Measurements from ENCODE around the gene DSP.

DSP gene

GRCh38 chr6:7629321-7629720 lies 87.8 kb downstream of the DSP start:
- no peaks in the 10 kb centered on the region for H3F3A ChIP-seq (ENCODE audit: insufficient read depth, low read length)
- peaks cover 7% of the 10 kb centered on the region; the same call in 1 of the 2 replicates for H3K27me3 ChIP-seq (ENCODE audit: insufficient read depth, low read length)
- no peak overlapping the region for H3K4me3 ChIP-seq (ENCODE audit: low read depth, low read length, poor library complexity, severe bottlenecking)
- H3K9me3 ChIP-seq (ENCODE audit: low read length) = no peaks in the 10 kb centered on the region
- TF ChIP-seq EZH2 (IDR thresholded peaks at IDR 0.05; ENCODE audit: borderline replicate concordance, low read length) = no peak
- TF ChIP-seq, protein P1, sequence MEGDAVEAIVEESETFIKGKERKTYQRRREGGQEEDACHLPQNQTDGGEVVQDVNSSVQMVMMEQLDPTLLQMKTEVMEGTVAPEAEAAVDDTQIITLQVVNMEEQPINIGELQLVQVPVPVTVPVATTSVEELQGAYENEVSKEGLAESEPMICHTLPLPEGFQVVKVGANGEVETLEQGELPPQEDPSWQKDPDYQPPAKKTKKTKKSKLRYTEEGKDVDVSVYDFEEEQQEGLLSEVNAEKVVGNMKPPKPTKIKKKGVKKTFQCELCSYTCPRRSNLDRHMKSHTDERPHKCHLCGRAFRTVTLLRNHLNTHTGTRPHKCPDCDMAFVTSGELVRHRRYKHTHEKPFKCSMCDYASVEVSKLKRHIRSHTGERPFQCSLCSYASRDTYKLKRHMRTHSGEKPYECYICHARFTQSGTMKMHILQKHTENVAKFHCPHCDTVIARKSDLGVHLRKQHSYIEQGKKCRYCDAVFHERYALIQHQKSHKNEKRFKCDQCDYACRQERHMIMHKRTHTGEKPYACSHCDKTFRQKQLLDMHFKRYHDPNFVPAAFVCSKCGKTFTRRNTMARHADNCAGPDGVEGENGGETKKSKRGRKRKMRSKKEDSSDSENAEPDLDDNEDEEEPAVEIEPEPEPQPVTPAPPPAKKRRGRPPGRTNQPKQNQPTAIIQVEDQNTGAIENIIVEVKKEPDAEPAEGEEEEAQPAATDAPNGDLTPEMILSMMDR (IDR thresholded peaks at IDR 0.05; ENCODE audit: low read length) = no peak
- H4K20me1 ChIP-seq (ENCODE audit: insufficient read depth, low read length) = no peaks in the 10 kb centered on the region
- H3K27ac ChIP-seq (ENCODE audit: low read depth, low read length, poor library complexity, severe bottlenecking) = no peak overlapping the region
- no peak overlapping the region for H2AFZ ChIP-seq (ENCODE audit: low read length)
- H3K4me2 ChIP-seq (ENCODE audit: low read length) = no peak overlapping the region
- H3K9ac ChIP-seq (ENCODE audit: low read length) = no peak overlapping the region
- H3K9me2 ChIP-seq (ENCODE audit: low read depth, low read length) = no peaks in the 10 kb centered on the region
- H3K36me3 ChIP-seq (ENCODE audit: insufficient read depth, low read length) = no peaks in the 10 kb centered on the region
- no peaks in the 10 kb centered on the region for H3K79me2 ChIP-seq (ENCODE audit: insufficient read depth, low read length)
- H3K4me1 ChIP-seq (ENCODE audit: insufficient read depth, low read length, severe bottlenecking) = no peaks in the 10 kb centered on the region

DNA sequence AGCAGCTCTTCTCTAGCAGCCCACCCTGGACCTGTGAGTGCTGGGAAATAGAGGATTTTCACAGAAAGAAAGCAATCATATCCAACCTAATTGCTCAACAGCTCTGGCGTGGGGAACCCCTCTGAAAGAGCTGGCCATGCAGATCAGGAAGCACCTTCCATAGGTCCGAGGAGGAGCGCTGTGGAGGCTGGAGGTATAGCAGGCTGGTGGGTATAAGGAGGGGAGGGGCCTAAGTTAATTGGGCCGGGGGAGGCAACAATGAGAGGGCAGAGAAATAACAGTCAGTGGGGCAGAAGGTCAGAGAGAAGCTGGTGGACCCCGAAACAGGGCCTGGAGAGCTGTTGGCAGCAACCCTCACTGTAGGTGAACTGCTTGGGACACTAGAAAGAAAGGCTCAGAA lies 89.3 kb downstream of the DSP start:
- TF ChIP-seq EZH2 (IDR thresholded peaks at IDR 0.05; ENCODE audit: borderline replicate concordance, low read length) = no peak
- TF ChIP-seq, protein P1 (IDR thresholded peaks at IDR 0.05; ENCODE audit: low read length) = no peak
- Histone ChIP-seq H4K20me1 (ENCODE audit: insufficient read depth, low read length) (no peaks in the 10 kb centered on the region), H3K36me3 (ENCODE audit: insufficient read depth, low read length) (no peaks in the 10 kb centered on the region), H3K4me3 (ENCODE audit: low read depth, low read length, poor library complexity, severe bottlenecking) (no peak overlapping the region), H3K9me2 (ENCODE audit: low read depth, low read length) (no peaks in the 10 kb centered on the region), H3K4me1 (ENCODE audit: insufficient read depth, low read length, severe bottlenecking) (no peaks in the 10 kb centered on the region), H2AFZ (ENCODE audit: low read length) (no peak overlapping the region), H3K27me3 (ENCODE audit: insufficient read depth, low read length) (peaks cover 4% of the 10 kb centered on the region; the same call in 1 of the 2 replicates), H3K9ac (ENCODE audit: low read length) (no peak overlapping the region), H3F3A (ENCODE audit: insufficient read depth, low read length) (no peaks in the 10 kb centered on the region), H3K9me3 (ENCODE audit: low read length) (no peaks in the 10 kb centered on the region), H3K4me2 (ENCODE audit: low read length) (no peak overlapping the region), H3K79me2 (ENCODE audit: insufficient read depth, low read length) (no peaks in the 10 kb centered on the region), H3K27ac (ENCODE audit: low read depth, low read length, poor library complexity, severe bottlenecking) (no peak overlapping the region)

DNA sequence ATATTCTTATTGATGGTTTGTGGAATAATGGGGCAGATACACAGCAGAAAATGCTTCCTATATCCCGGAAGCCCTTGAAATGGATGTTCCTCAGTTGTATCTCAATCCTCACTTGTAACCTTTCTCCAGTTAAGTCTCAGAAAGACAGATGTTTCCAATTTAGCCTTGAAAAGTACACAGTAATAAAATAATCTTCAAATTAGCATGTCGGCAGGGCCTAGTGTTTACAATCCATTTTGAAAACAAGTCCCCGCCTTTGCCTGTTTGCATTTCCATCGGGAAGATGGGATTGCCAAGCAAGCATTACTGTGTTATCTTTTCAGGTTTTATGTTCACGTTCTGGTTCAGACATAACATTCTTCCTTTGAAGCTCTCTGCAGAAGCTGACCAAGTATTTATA lies 90.0 kb downstream of the DSP start:
- H2AFZ ChIP-seq (ENCODE audit: low read length) = no peak overlapping the region
- H4K20me1 ChIP-seq (ENCODE audit: insufficient read depth, low read length) = no peaks in the 10 kb centered on the region
- H3K79me2 ChIP-seq (ENCODE audit: insufficient read depth, low read length) = no peaks in the 10 kb centered on the region
- no peak overlapping the region for H3K27ac ChIP-seq (ENCODE audit: low read depth, low read length, poor library complexity, severe bottlenecking)
- H3K9me2 ChIP-seq (ENCODE audit: low read depth, low read length) = no peaks in the 10 kb centered on the region
- H3K4me3 ChIP-seq (ENCODE audit: low read depth, low read length, poor library complexity, severe bottlenecking) = no peak overlapping the region
- TF ChIP-seq, protein P1 (IDR thresholded peaks at IDR 0.05; ENCODE audit: low read length) = no peak
- TF ChIP-seq EZH2 (IDR thresholded peaks at IDR 0.05; ENCODE audit: borderline replicate concordance, low read length) = no peak
- H3K4me2 ChIP-seq (ENCODE audit: low read length) = no peak overlapping the region
- no peaks in the 10 kb centered on the region for H3F3A ChIP-seq (ENCODE audit: insufficient read depth, low read length)
- H3K27me3 ChIP-seq (ENCODE audit: insufficient read depth, low read length) = peaks cover 4% of the 10 kb centered on the region; the same call in 1 of the 2 replicates
- no peaks in the 10 kb centered on the region for H3K36me3 ChIP-seq (ENCODE audit: insufficient read depth, low read length)
- H3K9ac ChIP-seq (ENCODE audit: low read length) = no peak overlapping the region
- H3K4me1 ChIP-seq (ENCODE audit: insufficient read depth, low read length, severe bottlenecking) = no peaks in the 10 kb centered on the region
- no peaks in the 10 kb centered on the region for H3K9me3 ChIP-seq (ENCODE audit: low read length)
